ENCODE measurements around the gene STPG2.
A peak's percentile ranks its signal among the peaks of the same experiment; 100 is the strongest.

STPG2 gene

GRCh38 chr4:98143001-98143899 lies at the start of gene STPG2:
Gene STPG2 (minus strand): TSS chr4:98143476.
- peak; percentile 19 for DNase-seq (ENCODE audit: low read depth)

GRCh38 chr4:98185279-98185678 lies 42.0 kb upstream of the STPG2 start:
- DNase-seq (ENCODE audit: low read depth), result no peak
- no peak overlapping the region for H3K4me3 ChIP-seq (ENCODE audit: low read depth, low read length)

More at GRCh38 chr4:98143001-98143899, at the start of gene STPG2:
- peak within 1 kb of the TSS; percentile 58 for H3K4me3 ChIP-seq (ENCODE audit: low read depth, low read length)

GRCh38 chr4:98181809-98182208 lies 38.5 kb upstream of the STPG2 start:
- no peak for DNase-seq (ENCODE audit: low read depth)

DNA sequence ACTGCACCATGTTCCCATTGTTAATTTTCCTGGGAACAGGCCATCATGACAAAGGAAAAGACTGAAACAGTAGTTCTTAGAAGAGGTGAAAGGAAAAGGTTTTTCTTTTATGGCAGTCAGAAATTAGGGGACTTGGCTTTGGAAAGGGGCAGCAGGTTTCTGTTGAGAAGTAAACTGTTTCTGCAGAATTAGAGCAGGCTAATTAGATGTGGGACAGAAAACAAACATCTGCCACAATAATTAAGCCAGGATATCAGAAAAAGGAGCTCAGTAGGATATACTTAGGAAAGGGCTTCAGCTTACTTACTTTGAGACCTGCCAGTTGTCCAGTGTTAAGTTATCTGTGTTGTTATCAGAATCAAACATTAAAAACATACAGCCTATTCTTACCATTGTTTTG lies 36.7 kb upstream of the STPG2 start:
- no peak overlapping the region for H3K4me3 ChIP-seq (ENCODE audit: low read depth, low read length)
- no peak for DNase-seq (ENCODE audit: low read depth)

More at GRCh38 chr4:98181809-98182208, 38.5 kb upstream of the STPG2 start:
- H3K4me3 ChIP-seq (ENCODE audit: low read depth, low read length), result no peak overlapping the region

- H3K4me3 ChIP-seq (ENCODE audit: low read depth, low read length), result no peak overlapping the region
- DNase-seq (ENCODE audit: low read depth), result no peak
Measured at GRCh38 chr4:98176531-98176930, 33.3 kb upstream of the STPG2 start.

- no peak for DNase-seq (ENCODE audit: low read depth)
Measured at GRCh38 chr4:98170035-98170434, 26.8 kb upstream of the STPG2 start.

GRCh38 chr4:98166731-98167041 lies 23.4 kb upstream of the STPG2 start:
- no peak overlapping the region for H3K4me3 ChIP-seq (ENCODE audit: low read depth, low read length)
- DNase-seq (ENCODE audit: low read depth), result no peak

More at GRCh38 chr4:98170035-98170434, 26.8 kb upstream of the STPG2 start:
- no peak overlapping the region for H3K4me3 ChIP-seq (ENCODE audit: low read depth, low read length)

DNA sequence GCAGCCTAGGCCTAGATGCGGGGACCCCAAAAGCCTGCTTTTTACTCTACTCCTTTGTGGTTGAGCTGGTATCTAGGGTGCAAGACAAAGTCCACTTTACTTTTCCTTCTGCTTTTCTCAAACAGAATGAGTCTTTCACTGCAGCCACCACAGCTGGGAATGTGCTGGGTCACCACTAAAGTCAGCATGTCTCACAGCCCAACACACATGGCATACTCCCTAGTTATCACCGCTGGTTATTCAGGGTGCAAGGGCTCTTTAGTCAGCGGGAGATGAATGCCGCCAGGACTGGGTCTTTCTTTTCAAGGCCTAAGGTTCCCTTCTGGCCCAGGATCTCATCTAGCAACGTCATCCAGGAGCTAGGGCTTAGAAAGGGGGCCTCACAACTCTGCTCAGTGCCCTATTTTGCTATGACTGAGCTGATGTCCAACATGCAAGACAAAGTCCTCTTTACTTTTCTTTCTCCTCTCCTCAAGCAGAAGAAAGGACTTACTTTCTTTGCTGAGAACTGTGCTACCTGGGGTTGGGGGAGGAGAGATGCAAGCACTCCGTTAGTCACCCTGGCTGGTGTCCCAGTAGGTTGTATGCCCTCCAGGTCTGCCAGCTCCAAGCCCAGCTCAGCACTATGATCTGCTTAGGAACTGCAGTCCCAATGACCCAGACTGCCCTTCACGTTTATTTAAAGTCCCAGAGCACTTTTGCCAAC lies 22.9 kb upstream of the STPG2 start:
- no peak for DNase-seq (ENCODE audit: low read depth)
- H3K4me3 ChIP-seq (ENCODE audit: low read depth, low read length), result no peak overlapping the region

- no peak overlapping the region for H3K4me3 ChIP-seq (ENCODE audit: low read depth, low read length)
Measured at GRCh38 chr4:98162696-98163095, 19.4 kb upstream of the STPG2 start.

DNA sequence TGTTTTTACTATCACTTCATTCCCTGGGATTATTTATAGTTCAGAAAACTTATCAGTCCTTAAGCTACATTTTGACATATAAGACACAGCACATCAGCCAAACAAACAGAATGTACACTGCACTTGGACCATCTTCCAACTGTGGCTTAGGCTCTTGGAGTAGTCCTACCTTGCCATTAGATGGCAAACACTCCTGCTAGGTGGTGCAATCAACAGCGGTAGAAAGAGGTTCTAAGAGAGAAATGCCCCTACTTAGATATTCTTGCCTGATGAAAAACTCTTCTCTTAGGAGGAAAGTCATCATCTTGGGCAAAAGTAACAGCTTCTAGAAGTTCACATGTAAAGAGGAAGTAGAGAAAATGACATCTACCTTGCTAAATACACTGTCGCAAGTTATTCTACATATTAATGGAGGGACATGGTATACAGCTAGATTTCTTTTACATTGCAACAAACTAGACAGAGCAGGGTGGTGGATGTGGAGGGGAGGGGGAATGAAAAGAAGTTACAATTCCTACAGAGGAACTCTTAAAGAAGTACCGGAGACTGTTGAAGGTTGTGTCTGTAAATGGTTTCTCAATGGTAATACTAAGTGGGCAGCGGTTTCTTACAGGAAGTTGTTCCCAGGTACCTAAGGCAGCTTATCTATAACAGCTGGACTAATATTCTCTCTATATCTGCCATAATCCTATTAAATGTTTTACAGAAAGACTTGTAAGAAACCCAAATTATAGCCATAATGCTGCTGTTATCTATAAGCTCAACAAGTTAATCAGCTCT lies 8.1 kb upstream of the STPG2 start:
- no peak for DNase-seq (ENCODE audit: low read depth)

More at GRCh38 chr4:98162696-98163095, 19.4 kb upstream of the STPG2 start:
- no peak for DNase-seq (ENCODE audit: low read depth)

DNA sequence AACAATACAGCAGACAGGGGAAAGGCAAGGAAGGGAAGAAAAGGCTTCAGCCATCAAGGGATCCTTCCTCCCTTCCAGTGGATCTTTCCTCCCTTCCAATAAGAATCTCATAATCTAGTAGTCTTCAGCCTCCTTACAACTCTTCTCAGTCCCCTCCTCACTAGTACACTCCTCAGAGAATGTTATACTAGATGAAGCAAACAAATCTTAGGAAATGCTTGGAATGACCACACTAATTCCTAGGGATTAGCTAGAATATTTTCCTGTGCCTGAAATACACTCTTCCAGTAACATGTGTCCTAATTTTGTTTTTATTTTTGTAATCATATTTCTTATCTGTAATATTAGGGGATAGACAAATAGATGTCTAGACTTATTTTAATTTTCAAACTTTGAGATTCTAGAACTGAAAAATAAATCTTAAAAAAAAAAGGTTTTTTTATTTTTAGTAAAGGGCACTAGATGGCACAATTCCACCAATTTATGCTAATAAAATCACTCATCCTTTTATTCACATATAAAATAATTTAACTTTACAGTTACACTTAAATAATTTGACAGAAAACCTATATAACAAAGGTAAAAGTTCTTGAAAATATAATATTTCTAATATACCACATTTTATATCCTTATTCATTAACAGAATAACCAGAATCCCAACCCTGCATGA lies 7.0 kb upstream of the STPG2 start:
- H3K4me3 ChIP-seq (ENCODE audit: low read depth, low read length), result no peak overlapping the region
- no peak for DNase-seq (ENCODE audit: low read depth)

More for the DNA sequence above, 8.1 kb upstream of the STPG2 start:
- no peak overlapping the region for H3K4me3 ChIP-seq (ENCODE audit: low read depth, low read length)

GRCh38 chr4:98148856-98149255 lies 5.6 kb upstream of the STPG2 start:
- no peak for DNase-seq (ENCODE audit: low read depth)
- no peak overlapping the region for H3K4me3 ChIP-seq (ENCODE audit: low read depth, low read length)

- no peak for DNase-seq (ENCODE audit: low read depth)
Measured at GRCh38 chr4:98126141-98126540, 17.1 kb downstream of the STPG2 start.

GRCh38 chr4:98125585-98125984 lies 17.7 kb downstream of the STPG2 start:
- no peak for DNase-seq (ENCODE audit: low read depth)
- no peak overlapping the region for H3K4me3 ChIP-seq (ENCODE audit: low read depth, low read length)

More at GRCh38 chr4:98126141-98126540, 17.1 kb downstream of the STPG2 start:
- H3K4me3 ChIP-seq (ENCODE audit: low read depth, low read length), result no peak overlapping the region

DNA sequence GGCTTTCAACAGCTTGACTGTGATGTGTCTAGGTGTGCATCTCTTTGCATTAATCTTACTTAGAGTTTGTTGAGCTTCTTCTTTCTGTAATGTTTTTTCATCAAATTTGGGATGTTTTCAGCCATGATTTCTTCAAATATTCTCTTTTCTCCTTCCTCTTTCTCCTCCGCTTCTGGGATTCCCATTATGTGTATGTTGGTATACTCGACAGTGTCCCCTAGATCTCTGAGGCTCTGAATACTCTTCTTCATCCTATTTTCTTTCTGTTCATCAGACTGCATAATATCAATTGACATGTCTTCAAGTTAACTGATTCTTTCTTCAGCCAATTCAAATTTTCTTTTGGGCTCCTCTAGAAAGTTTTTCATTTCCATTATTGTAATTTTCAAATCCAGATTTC lies 25.9 kb downstream of the STPG2 start:
- DNase-seq (ENCODE audit: low read depth), result no peak
- H3K4me3 ChIP-seq (ENCODE audit: low read depth, low read length), result no peak overlapping the region

DNA sequence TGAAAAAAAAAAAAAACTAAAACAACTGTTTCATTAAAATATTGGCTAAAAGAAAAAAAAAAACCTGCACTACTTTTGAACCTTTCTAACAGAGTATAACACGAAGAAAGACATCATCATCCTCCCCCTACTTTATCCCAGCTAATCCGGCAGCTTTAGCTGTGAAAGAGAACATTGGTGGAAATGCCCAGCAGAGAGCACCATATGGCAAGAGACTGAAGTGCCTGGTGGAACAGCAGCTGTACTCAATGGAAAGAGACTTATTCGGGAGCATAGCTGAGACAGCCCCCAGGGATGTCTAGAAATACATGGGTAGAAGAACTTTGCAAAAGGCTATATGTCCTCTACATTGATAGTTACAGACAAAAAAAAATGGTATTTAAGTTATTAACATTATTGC lies 30.3 kb downstream of the STPG2 start:
- DNase-seq (ENCODE audit: low read depth), result peak; percentile 7
- H3K4me3 ChIP-seq (ENCODE audit: low read depth, low read length), result no peak overlapping the region

GRCh38 chr4:98110929-98111328 lies 32.3 kb downstream of the STPG2 start:
- no peak for DNase-seq (ENCODE audit: low read depth)
- H3K4me3 ChIP-seq (ENCODE audit: low read depth, low read length), result no peak overlapping the region

GRCh38 chr4:98110214-98110613 lies 33.1 kb downstream of the STPG2 start:
- no peak overlapping the region for H3K4me3 ChIP-seq (ENCODE audit: low read depth, low read length)
- no peak for DNase-seq (ENCODE audit: low read depth)

DNA sequence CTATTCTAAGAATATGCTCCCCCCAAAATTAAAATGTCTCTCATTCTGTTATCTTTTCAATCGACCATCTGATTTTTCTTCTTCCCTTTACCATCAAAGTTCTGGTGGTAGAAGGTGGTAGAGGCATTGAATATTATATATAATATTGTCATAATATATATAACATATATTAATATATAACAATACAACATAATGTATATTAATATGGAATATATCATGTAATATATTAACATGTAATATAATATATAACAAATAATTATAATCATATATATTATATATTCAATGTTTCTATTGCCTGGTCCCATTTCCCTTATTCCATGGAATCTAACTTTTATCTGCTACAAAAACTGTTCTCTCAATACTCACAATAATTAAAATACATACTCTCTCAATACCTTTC lies 40.6 kb downstream of the STPG2 start:
- no peak for DNase-seq (ENCODE audit: low read depth)
- H3K4me3 ChIP-seq (ENCODE audit: low read depth, low read length), result no peak overlapping the region
